Measurements from ENCODE around the gene ERFE. TPM values are rescaled to one million over a fixed set of nuclear protein-coding genes. Genes with fewer than 3 reads are reported as not detected.

ERFE gene
- total and polyA plus RNA-seq, 2 of the 13 experiments (the other 11 are each of a cell fraction or from before 2014, with no cell fraction given) = 0.09 TPM; not detected in 1

- Histone ChIP-seq H2AFZ (ENCODE audit: low read length) (no peak overlapping the region), H3K79me2 (ENCODE audit: insufficient read depth, low read length) (no peaks in the 10 kb centered on the region), H3K4me2 (ENCODE audit: low read depth, low read length) (peak overlapping the region; percentile 65), H3K27ac (ENCODE audit: extremely low read length, insufficient read depth, low read length) (no peak overlapping the region), H3K27me3 (ENCODE audit: control insufficient read depth in 1 of 2, insufficient read depth in 2 of 2, low read length in 2 of 2) (peaks cover 3 to 37% of the 10 kb centered on the region in 2 experiments; a peak in 3 of 5 replicates), H3K36me3 (replicated peaks in 1 of 2; ENCODE audit: control insufficient read depth in 1 of 2, insufficient read depth in 2 of 2, low read length in 2 of 2) (no peaks in the 10 kb centered on the region), H3K9ac (ENCODE audit: insufficient read depth, low read depth, low read length) (no peak overlapping the region), H3K4me3 (replicated peaks in 1 of 3; ENCODE audit: insufficient read depth in 1 of 3, low read depth in 2 of 3, low read length in 3 of 3) (peak overlapping the region in 1 of 3 experiments; percentile 35; a peak in 1 of 6 replicates), H3K9me3 (ENCODE audit: low read length) (no peaks in the 10 kb centered on the region), H4K20me1 (ENCODE audit: insufficient read depth, low read length) (no peaks in the 10 kb centered on the region), H3K4me1 (ENCODE audit: insufficient read depth, low read length) (peaks cover 44% of the 10 kb centered on the region)
- BruUV-seq (replicated peaks) = no TSS peak
- intact Hi-C loops (cut with micrococcal nuclease; ENCODE audit: unreplicated experiment) = loop anchor here (5.0 kb wide), 1 partner anchor 280 kb away; the partner anchor contains the start of gene RAMP1
- peak; percentile 41 for DNase-seq (ENCODE audit: low spot score)
- WGBS (ENCODE audit: low lambda C conversion rate) = 26% methylated on average over 14 of the region's 14 CpGs
- ChIA-PET POLR2A (interaction anchor here (0.7 kb wide), 1 partner anchor 10 kb away, joined by 3 read pairs; no protein-coding TSS in a partner anchor), CTCF (ENCODE audit: low intra/inter-chr PET ratio, low total read pairs) (no interaction called here)
- peak; percentile 81 for FAIRE-seq
- in situ Hi-C loops (cut with HindIII; ENCODE audit: extremely low pct_ligation_motif_present, low pct_unique_long_range_greater_than_20kb) = no loop called here
- ATAC-seq = peak; percentile 68
- TF ChIP-seq ZSCAN29 (CRISPR knock-in tag; conservative IDR thresholded peaks at IDR 0.05) (no peak), ZFP36 (IDR thresholded peaks at IDR 0.05; ENCODE audit: borderline replicate concordance, low read depth, low read length, partially characterized antibody) (peak; percentile 42), NR2F2 (IDR thresholded peaks at IDR 0.05; ENCODE audit: borderline replicate concordance, low read depth) (no peak), STAT5B (CRISPR knock-in tag; IDR thresholded peaks at IDR 0.05) (no peak), SNRNP70 (IDR thresholded peaks at IDR 0.05; ENCODE audit: low read depth, low read length) (no peak), SMARCE1 (IDR thresholded peaks at IDR 0.05; ENCODE audit: borderline replicate concordance) (no peak), MLX (CRISPR knock-in tag; IDR thresholded peaks at IDR 0.05) (no peak), CCAR2 (optimal IDR thresholded peaks at IDR 0.05; ENCODE audit: low read depth, low read length) (no peak), ZNF598 (CRISPR knock-in tag; IDR thresholded peaks at IDR 0.05; ENCODE audit: borderline replicate concordance) (0 out of 2 replicates have a peak, but pooled peaks have one; percentile 36), LBX2 (CRISPR knock-in tag; IDR thresholded peaks at IDR 0.05; ENCODE audit: borderline replicate concordance) (no peak), CEBPZ (IDR thresholded peaks at IDR 0.05; ENCODE audit: low read length) (no peak), ZNF441 (CRISPR knock-in tag; IDR thresholded peaks at IDR 0.05; ENCODE audit: borderline replicate concordance) (no peak), MXD4 (CRISPR knock-in tag; IDR thresholded peaks at IDR 0.05) (no peak)
Measured at GRCh38 chr2:238136820-238137537, 21.8 kb upstream of the ERFE start.

Measured in HepG2 (cell line).